OCI-M1 (cell line): ENCODE data around the gene GNB1.

ENCODE experiments used
- DNase-seq: peaks from one replicate; lab custom pipeline; 2025; lab: John Stamatoyannopoulos, UW

The GNB1 gene

DNA sequence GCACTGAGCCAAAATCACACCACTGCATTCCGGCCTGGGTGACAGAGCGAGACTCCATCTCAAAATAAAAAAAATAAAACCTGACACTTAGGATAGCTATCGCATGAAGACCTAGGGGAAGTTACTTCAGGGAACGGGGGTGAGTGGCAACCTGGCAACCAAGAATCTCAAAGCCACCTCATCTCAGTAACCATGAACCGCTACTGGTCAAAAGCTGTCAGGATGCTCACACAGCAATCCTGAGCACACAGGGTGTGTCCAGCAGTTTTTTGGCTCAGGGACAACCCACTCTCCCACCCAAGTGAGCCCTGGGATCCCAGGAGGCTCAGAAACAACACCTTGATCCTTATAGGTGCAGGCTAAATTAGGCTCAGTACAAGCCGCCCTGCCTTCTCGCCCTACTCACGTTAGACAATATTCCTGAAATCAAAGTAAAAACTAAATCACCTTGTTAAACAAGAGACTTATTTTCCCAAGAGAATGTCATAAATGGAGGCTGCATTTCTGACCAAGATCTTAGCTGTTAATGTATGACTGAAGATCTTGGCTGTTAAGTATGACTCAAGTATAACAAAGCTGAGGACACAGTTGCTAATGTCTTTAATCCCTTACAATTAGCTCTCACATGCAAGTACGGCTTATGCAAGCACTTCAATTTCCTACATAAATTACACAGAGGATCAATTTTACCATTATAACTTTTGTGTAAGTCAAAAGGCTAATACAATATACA, 64.4 kb downstream of the GNB1 start:
- no peak for DNase-seq

DNA sequence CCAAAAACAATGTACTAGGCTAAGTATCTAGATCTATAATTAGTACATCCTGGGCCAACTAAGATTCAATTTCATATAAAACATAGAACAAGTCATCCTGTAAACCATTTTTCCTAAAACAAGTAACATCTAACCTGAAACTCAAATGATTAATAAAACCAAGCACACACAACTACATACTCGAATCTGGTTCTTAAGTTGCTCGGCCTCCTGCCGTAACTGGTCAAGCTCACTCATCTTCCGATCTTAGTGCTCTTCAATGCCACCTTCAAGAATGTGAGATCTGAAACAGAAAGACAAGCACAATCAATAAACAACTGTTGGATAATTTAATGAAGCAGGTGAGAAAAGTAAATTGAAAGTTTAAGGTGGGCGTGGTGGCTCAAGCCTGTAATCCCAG, 65.7 kb downstream of the GNB1 start:
- no peak for DNase-seq

DNA sequence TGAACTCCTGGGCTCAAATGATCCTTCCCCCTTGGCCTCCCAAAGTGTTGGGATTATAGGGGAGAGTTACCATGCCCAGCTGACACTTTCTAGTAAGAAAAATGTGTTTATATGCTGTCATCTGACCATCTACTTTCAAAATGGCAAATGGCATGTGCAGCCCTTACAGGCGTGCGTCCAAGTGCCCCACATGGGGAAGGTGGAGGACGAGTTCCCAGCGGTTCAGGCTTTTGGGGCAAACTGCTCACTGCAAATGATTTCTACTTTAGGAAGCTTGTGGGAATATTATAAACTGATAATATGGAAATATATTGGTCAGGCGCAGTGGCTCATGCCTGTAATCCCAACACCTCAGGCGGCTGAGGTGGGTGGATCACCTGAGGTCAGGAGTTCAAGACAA, 71.1 kb downstream of the GNB1 start:
- no peak for DNase-seq

DNA sequence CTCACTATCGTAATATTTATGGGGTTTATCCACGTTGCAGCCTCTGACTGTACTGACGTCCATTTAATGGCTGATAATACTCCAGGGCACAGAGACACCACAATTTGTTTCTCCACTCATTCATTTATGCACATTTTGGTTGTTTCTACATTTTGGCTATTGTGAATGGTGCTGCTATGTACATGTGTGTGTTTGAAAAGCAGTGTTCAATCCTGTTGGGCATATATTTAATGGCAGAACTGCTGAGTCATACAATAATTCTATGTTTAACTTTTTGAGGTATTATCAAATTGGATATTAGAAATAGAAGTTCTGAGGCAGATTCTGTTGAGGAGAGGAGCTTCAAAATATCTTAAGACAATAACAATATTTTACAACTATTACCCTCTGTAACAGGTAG, 73.7 kb downstream of the GNB1 start:
- no peak for DNase-seq

DNA sequence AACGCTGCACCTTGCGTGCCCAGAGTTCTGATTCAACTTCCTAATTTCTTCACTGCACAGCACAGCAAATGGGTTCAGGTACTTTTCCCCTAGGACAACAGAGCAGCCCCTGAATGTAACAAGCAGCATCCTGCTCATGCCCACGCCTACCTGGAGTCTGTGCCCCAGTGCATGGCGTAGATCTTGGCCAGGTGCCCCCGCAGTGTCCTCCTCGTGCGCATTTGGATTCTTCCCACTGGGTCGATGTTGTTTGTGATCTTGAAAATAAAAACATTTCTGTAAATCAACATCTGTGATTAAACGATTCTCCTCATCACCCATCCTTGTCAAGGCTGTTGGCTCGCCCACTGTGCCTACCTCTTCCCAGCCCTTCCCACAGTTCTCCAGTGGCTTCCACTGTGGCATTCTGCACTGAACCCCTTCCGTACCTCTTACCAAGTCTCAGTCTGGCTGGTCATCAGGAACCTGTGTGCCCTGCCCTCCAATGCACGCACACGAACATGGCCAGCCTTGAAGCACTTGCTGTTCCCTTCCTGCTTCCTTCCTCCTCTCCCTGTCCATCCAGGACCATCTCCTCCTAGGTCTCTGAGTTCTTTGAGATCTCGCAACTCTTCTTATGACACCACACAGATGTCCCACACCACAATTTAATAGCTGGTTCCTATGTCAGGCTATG, 75.1 kb downstream of the GNB1 start:
- no peak for DNase-seq

DNA sequence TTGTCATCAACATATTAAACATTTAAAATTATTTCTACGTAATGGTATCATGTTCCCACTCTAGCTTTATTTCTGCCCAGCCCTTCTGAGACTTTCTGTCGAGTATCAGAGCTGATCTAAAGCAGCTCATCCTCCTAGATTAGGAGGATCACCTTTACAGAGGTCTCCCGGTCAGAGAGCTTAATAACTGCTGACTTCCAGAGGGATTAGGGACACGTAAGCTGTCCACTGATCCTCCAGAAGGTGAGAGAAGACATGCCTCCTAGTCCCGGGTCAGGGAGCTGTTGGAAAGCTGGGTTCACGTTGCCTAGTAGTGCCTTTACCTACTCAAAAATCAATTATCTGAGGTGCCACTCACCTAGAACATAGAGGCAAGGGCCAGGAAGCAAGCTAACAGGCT, 81.4 kb downstream of the GNB1 start:
- no peak for DNase-seq

DNA sequence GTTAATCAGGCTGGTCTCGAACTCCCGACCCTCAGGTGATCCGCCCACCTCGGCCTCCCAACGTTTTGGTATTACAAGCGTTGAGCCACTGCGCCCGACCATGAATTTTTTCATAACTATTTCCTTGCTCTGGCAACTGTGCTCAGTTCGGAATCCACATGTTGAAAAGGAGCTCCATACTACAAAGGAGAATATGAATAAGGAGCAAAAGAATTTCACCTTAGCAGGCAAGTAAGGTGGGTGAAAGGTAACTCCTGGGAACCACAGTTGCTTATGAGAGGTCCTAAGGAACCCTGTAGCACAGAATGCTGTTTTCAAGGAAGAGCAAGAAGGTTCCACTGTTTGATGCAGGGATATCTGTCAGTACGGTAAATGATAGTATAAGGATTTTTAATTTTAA, 82.7 kb downstream of the GNB1 start:
- DNase-seq, result no peak

DNA sequence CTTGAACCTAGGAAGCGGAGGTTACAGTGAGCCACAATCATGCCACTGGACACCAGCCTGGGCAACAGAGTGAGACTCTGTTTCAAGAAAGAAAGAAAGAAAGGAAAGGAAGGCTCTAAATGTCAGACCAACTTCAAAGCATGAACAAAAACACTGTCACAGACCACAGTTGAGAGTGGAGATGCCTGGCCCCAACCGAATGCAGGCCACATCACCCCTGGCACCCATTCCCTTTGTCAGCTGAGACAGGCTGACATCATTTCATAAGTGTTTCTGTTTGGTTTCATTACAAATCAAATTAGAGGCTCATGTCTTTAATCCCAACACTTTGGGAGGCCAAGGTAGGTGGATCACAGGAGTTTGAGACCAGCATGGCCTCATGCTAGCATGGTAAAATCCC, 84.0 kb downstream of the GNB1 start:
- DNase-seq, result no peak

DNA sequence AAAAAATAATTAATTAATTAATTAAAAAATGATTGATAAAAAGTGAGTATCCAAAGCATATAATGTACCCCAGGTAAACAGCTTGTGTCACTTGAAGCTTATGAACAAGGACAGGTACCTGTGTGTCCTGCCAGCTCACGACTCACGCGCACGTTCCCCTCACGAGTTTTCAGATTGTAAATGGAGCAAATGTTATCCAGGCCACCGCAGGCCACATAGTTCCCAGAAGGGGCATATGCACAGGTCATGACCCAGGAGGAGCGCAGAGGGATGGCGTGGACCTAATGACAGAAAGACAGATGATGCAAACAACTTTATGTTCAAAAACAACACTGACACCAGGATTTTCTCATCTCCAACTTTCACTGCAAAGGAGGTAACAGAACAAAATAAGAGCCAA, 86.6 kb downstream of the GNB1 start:
- DNase-seq, result no peak

DNA sequence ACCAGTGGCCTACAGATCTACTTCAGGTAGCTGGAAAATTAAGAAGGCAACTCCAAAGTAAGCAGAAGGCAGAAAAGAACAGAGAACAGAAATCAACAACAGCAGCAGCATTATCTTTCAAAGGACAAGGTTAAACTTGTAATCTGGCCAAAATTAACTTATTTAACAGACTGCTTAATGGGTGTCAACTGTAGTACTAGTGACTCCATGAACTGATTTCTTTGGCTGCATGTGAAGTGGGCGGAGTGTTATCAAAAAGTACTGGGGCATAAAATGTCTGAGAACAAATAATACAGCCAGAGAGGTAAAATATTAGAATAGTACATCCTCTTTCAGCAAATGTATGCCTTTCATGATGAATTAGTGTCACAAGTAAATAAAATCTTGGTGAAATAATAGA, 88.0 kb downstream of the GNB1 start:
- no peak for DNase-seq

DNA sequence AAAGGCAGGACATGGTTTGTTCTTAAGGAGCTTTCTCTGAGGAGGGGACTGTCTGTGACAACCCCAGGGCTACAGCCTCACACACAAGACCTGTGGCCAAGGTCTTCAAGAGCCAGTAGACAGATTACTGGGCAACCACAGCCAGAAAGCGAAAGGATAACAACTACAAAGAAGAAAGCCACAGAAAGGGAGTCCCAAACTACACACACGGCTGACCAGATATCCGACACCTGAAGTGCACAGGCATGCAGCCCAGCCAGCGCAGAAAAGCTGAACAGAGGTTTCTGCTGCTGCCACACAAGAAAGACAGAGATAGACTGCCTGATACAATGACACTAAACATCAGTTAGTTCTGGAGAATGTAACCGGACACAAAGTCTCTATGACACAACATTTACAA, 91.2 kb downstream of the GNB1 start:
- DNase-seq, result no peak

DNA sequence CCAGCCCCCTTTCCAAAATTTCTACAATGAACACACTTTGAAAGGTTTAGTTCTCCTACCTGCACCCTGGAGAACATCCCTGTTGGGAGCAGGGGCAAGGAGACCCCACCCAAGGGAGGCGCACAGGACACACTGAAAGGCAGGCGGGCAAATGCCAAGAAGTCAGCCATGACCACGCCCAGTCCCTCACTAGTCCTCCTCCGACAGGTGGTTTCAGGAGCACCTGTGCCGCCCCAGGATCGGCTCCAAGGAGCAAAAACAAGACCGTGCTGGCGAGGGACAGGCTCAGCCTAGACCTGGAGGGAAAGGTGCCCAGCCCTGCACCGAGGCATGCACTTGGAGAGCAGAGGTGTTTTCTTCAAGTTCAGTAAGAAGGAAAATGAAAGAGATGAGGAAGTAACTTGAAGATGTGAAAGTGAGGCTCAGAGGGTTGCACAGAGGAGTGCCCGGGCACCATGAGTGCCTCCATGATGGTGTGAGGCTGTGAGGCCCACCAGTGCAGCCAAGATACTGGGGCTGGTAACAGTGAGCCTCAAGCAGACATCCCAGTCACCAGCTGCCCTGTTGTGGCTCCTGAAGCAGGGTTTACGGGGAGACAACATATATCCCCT, 93.1 kb downstream of the GNB1 start:
- no peak for DNase-seq

DNA sequence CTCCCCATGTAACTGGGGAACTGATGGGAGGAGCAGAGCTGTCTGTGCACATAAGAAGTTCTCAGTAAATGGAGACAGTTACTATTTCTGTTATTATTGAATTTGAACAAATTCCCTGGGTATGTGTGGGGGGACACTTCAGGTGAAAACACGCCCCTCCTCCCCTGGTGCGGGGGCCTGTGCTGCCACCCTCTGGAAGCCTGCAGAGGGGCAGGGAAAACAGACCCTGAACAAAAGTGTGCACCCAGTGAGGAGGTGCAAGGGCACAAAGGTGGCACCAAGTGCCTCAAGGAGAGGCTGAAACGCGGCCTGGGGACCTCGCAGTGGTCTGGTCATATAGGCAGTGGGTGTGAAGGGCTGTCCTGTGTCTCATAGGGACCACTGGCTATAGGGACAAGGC, 94.4 kb downstream of the GNB1 start:
- no peak for DNase-seq

DNA sequence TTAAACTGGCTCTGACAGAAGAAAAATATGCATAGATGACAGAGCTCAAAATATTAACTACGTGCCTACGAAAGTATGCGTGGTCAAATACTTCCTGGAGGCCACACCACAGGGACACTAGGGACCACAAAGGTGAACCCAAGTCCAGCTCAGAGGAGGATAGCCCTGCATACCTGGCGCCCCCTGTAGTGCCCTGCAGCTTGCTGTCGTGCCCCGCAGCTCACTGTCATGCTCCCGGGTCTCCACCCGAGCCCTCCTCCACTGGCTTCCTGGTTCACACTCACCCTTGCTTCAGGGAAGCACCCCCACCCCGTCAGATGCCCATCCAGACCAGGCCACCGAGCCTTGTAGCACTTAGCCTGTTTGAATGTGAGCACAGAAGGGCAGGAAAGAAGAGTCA, 95.9 kb downstream of the GNB1 start:
- no peak for DNase-seq

DNA sequence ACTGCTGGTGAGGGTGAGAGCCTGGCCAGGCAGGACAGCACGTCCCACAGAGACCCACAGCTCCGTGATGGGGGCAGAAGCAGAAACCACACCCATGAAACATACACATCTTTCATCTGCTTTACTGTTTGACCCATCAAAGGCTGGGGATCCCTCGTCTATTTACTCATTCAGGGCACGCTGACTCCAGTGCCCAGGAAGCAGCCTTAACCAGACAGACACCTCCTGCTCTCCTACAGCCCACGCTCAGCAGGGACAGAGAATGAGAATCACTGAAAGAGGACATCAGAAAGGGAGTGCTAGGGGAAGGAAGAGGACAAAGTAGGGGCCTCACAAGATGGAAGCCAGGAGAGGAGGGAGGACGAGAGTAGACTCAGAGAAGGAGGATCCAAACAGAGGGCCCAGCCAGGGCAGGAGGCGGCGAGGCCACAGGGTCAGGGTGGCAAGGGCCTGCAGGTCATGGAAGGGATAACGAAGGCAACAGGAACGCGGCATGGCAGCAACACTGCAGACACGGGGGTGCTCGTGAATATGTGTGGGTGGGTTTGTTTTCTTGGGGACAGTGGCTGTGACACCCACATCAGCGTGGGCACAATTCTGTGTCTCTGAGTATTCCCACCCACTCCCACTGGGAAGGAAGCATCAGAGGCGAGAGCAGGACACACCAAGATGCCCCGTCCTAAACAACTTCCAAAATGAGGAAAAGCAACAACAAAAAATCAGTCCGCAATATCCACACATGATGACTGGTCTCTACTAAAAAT, 97.2 kb downstream of the GNB1 start:
- DNase-seq, result no peak

DNA sequence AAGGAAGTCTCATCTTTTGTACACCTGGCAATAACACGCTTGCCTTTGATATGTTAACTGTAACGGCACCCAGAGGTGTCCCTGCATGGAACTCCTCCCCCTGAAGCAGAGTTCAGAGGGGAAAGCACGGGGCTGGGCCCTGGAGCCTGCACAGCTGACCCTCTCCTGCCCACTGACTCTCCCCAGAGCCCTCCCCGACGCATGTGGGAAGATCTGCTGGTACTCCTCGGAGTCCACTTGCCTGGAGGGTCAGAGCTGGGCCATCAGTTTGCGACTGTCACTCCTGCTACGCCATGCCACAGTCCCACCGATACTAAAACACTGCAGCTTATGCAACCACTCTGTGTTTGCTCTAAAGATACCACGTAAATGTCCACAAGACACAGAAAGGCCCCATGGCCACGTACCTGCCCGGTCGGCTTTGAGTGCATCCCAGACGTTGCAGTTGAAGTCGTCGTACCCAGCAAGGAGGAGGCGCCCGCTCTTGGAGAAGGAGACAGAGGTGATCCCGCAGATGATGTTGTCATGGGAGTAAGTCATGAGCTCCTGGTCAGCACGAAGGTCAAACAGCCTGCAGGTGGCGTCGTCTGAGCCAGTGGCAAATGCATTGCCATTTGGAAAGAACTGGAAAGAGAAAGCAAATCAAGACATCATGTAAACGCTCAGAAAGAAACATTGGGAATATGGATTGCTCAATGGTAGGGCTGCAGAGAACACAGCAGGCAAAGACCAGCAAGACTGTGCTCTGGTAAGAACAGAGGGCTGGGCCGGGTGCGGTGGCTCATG, 102.0 kb downstream of the GNB1 start:
- peak; percentile 56 for DNase-seq

DNA sequence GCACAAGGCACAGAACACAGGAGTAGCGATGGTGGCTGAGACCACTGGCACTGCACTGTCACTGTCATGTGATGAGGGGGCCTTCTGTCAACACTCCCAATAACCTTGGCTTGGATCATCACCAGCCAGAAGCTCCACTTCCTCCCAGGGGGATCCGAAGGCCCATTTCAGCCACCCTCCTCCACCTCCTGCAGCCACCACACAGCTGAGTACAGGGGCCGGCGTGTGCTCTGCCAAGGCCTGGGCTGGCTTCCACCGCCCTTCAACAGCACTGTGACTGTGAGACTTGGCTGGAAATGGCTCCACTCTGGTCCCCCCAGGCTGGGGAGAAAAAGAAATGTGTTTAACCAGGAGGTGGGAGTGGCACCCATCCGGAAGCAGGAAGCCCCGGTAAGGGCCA, 102.8 kb downstream of the GNB1 start:
- no peak for DNase-seq

DNA sequence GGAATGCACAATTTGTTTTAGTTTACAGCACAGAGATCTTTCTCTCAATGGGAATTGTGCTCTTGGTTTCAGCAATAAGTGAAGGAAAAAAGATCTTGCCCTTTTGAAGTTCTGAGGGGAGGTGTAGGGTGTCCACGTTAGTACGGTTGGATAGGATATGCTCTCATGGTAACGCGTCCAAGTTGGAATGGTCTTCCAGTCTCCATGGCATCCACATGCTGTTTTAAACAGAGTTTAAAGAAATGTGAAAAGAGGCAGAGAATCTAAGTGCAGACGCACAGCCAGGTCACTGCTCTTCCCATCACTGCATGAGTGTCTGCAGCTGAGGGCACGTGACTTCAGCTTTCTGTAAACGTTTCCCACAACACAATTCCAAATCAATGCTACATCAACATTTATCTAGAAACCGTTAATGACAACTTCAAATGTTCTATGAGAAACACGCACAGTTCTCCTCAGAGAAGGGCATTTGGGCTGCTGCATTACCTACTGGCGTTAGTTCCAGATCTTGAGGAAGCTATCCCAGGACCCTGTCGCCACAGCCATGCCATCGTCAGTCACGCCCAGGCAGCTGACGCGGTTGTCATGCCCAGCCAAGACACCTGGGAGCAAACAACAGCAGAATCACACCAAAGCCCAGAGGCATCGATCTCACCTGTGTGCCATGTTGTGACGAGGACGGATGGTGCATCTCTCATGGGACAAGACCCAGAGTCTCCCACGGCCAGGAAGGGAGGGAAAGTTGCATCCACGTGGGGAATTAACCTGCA, 103.9 kb downstream of the GNB1 start:
- no peak for DNase-seq

DNA sequence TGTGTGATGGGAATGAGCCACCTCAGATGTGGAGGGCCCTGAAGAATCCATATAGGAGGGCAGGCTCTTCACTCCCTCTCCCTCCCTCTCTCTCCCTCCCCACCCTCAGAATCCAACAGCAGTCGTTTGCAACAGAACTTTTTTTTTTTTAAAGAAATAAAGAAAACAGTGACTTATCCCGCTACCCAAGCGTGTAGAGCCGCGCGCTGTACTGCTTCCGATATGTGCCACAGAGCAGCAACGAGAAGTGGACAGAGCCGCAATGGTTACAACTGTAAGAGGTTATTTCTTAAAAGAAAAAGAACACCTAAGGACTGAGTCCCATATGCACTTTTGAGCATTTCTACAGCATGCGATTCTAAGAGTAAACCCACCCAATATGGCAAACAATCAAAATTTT, 105.2 kb downstream of the GNB1 start:
- no peak for DNase-seq

DNA sequence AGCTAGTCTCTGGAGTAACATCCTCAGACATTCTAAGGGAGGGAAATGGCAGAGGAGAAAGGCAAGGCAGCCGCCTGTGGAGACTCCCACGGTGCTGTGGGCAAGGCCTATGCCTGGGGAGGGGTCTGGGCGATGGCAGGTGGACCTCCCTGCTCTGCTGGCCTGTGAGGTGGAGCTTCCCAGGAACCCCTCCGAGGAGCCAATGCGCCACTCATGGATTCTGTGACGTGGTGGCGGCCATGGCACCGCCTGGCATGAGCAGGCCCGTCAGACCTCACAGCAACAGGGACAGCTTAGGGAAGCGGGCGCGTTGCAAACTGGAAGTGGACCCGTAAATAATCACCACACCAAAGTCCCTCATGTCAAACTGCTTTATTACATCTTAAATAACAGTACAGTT, 106.0 kb downstream of the GNB1 start:
- no peak for DNase-seq

DNA sequence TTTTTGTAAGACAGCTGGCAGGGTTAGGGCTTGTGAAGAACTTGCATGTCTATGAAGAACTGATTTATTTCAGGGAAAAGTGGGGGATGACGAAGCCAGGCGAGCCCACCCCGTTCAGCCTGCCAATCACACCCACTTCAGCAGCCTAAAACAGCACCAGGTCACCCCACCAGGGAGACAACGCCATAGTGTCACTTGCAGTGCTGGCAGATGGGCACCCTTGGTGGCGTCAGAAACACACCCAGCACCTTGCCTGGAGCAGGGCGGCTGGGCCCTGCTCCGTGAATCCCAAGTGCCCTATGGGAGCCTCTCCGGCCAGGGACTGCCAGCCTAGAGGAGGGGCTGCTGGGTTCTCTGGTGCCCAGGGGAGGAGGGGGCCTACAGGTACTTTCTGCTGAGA, 107.6 kb downstream of the GNB1 start:
- DNase-seq, result no peak
